Stimulated activated CD4-positive, alpha-beta T cell treated with anti-CD3 and anti-CD28 coated beads, Interleukin-2, amount 100 ng/mL, for 4 hours (primary cell): Measurements from ENCODE around the gene ABAT.
"Not testable (repeated sequence)": the region's sequence is repeated elsewhere in the genome, so short reads cannot be mapped to it uniquely, and the experiment has no call there.

Experiments
- DNase-seq: peaks from one replicate; pipeline ENCODE4 v3.0.0-alpha.2; 2020; ENCODE audit warnings: low read depth

Gene ABAT

DNA sequence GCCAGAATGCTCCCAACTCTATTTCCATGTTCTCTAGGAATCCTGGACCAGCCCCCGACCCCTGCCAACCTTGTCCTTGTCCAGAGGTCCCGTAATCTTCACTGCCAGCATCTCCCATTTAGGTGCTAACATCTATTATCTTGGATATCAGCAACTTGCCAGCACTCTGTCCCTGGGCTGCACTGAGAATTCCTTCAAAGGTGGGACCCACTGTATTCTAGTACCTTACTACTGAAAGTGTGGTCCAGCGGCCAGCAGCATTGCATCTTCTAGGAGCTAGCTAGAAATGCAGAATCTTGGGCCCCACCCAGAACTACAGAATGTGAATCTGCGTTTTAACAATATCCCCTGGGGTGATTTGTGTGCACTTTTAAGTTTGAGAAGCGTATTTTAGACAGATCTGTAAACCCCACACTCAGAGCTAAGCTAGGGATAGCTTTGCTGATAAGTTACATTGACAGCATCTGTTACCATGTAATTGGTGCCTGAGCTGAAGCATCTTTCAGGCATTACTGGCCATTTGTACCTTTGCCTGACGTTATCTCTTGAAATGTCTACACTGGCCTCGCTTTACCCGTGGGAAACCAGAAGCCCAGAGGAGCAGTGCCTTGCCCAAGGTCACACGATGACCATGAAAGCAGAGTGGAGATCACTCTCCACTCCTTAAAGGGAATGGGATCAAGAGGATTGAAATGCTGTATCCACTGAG lies 8.3 kb downstream of the ABAT start:
- no peak for DNase-seq

DNA sequence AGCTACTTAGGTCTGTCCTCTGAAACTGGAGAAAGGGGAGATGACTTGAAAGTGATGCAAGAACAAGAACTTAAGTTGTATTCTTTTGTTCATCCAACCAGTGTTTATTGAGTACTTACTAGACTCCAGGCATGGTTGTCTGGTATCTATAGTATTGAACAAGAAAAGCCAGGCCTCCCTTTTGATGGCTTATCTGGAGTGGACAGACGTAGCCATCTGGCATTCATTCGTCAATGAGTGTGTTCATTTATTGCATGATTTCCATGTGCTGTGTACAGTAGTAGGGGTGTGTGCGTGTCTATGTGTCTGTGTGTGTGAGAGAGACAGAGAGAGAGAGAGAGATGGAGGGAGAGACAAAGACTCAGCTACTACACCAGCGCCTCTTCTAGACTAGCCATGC lies 9.2 kb downstream of the ABAT start:
- no peak for DNase-seq

DNA sequence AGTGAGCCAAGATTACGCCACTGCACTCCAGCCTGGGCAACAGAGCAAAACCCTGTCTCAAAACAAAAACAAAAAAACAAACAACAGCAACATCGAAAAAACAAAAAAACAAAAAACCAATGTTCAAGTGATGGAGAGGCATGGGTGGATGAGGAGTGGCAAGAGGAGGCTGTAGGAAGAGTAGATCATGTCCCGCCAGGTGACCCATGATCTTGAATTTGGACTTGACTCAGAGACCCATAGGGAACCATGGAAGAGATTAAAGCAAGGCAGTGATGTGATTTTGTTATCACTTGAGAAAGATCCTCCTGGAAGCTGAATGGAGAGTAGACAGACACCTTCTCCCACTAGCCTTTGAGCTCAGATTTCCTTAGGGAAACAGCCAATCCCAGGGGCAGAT lies 11.2 kb downstream of the ABAT start:
- DNase-seq, result no peak

DNA sequence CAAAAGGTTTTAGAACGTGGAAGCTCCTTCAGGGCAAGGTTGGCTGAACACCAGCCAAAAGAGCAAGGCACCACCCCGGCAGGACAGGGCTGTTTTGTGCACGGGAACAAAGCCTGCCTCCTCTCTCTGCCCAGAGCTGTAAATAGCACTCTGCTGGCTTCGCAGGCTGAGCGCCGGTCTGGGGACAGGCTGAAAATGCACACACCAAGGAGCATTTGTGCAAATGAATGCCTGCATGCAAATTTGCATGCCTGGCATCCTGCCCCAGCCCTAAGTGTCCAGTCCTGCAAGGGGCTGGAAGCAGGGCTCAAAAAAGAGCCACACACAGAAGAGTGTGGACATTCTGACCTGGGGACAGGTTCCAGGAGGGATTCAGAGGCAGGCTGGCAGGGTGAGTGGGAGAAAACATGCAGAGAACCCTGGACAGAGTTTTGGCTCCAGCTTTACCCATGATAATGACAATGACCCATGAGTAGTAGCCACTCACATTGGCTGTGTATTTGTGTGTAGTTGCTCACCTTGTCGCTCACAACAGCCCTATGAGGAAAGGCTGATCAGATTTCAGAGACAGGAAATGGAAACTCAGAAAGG lies 11.7 kb downstream of the ABAT start:
- DNase-seq, result no peak

DNA sequence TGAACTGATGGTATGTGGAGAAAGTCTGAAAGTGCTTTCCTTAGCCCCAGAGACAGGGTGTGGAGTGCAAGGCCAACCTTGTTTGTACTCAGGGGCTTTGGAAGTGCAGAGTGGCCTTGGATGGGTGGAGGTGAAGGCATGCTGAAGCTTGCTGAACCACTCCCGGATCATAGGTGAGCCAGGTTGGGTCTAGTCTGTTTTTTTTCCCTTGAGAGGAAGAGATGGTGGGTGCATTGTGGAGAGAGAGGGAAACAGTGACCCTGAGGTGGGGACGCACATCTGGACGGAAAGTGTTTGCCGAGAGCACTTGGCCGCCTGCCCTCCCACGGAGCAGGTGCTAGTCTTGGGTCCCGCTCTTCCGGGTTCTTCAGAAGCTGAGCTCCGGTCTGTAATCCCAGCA lies 12.5 kb downstream of the ABAT start:
- DNase-seq, result no peak

DNA sequence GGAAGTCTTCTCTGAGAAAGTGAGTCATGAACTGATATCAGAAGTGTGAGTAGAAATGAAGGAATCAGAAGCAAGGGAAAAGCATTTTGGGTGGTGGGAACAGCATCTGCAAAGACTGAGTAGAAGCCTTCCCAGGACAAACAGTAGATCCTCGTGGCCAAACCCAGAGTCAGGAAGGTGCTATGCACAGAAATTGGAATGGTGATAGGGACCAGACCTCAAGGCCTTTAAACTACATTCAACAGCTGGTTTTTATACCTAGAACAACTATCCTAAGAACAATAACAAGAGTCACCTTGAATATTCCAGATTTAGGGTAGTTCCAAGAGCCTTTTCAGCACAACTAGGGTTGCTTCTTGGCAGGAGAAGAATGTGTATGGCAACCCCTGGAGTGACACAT lies 15.3 kb downstream of the ABAT start:
- DNase-seq, result no peak

DNA sequence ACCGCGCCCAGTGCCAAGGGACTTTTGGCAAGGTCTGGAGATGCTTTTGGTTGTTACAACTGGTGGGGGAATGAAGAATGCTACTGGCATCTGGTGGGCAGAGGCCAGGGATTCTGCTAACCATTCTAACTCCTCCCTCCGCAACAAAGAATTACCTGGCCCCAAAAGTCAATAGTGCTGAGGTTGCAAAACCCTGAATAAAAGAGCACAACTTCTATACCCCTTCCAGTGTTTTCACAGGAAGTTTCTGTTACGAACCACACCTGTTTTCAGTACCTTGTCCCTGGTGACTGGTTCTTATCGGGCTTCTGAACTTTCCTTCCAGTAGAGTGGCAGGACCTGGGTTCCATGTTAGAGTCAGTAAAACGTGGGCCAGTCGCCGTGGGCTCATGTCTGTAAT lies 17.3 kb downstream of the ABAT start:
- no peak for DNase-seq

DNA sequence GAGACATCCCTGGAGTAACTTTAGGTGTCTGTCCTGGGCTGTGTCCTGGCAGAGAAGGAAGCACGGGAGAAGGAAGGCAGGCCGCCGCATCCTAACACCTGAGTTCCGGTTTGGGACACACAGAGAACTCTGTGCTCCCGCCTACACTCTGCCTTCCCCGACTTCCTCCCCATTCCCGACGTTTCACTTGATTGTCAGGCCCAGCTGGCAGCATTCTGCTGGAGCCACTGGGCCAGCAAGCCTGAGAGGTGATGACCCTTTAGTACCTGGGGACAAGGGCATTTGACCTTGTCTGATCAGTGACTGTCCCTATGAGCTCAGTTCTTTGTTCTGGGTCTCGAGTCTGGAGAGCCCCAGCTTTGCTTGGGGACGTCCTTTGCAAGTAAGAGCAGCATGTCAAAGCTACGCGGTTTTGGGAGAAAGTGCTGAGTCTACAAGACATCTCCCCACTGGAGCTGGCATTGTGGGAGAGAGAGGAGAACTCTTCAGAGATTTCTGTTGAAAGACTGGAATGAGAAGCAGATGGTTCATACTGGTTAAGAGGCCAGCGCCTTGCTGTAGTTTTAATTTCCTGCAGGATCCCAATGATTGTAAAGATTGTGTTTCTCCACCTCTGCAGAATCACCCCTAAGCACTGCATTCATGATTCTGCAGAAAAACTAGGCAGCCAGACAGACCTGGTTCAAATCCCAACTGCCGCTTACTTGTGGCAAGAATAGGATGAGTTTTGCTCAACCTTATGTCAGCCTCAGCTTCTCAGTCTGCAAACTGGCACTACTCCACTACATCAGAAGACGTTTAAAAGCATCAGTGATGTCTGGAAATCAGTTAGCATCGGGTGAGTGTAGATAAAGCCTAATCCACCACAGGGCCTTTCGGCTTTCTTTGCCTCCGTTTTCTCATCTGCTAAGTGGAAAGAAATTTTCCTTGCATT lies 20.6 kb downstream of the ABAT start:
- no peak for DNase-seq

DNA sequence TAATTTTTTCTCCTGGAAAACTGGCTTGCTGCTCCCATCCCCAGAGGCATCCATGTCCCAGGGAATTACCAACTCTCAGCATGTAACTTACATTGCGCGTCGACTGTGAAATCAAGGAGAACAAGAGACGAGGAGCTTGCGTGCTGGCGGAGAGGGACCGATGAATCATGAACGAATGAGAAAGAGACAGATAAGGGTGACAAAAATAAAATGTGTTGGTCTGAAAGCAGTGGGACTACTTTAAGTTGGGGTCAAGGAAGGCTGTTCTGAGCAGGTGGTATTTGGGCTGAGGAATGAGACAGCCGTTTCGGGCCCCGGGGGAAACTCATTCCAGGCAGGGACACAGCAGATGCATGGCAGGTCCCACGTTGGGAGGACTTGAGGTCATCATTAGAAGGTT lies 22.5 kb downstream of the ABAT start:
- no peak for DNase-seq

DNA sequence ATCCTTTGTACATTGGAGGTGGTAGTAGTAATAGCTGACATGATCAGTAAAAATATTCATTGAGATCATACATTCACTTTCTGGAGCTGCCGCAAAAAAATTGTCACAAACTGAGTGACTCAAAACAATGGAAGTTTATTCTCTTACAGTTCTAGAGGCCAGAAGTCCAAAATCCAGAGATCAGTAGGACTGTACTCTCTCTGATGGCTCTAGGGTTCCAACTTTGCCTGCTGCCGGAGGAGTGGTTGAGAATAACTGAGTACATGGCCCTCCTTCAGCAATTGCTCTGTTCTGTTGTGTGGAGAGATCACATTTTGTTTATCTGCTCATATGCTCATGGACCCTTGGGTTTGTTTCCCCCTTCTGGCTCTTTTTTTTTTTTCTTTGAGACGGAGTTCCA lies 23.5 kb downstream of the ABAT start:
- DNase-seq, result no peak

DNA sequence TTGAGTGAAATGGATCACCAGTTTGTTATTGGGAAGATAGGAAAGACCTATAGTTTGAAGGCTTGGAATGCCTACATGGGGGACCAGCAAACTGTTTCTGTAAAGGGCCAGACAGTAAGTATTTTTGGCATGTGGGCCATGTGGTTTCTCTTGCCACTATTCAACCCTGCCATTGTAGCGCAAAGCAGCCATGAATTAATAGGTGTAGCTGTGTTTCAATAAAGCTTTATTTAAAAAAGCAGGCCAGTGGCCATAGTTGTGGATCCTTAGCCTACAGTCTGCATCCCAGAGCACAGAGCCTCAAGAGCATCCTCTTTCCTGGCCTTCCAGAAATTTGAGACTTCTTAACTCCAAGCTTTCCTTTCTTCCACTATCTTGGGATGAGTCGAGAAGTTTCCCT lies 29.3 kb downstream of the ABAT start:
- no peak for DNase-seq

DNA sequence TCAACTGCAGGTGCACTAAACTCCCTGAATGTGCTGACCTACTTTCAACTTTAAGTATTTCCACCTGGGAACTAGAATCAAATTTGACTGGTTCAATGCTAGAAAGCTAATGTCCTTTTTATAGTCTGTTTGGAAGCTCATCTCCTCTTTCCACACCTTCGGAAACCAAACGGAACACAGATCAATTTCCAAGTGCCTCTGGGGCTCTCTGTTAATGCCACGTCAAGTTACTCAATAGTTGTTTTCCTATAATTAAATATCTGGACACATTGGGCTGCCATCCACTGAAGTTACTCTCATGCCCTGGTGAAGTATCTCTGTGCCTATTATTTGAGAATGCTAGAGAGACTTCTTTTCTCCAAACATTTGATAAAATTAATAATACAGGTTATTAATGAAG lies 29.7 kb downstream of the ABAT start:
- no peak for DNase-seq

DNA sequence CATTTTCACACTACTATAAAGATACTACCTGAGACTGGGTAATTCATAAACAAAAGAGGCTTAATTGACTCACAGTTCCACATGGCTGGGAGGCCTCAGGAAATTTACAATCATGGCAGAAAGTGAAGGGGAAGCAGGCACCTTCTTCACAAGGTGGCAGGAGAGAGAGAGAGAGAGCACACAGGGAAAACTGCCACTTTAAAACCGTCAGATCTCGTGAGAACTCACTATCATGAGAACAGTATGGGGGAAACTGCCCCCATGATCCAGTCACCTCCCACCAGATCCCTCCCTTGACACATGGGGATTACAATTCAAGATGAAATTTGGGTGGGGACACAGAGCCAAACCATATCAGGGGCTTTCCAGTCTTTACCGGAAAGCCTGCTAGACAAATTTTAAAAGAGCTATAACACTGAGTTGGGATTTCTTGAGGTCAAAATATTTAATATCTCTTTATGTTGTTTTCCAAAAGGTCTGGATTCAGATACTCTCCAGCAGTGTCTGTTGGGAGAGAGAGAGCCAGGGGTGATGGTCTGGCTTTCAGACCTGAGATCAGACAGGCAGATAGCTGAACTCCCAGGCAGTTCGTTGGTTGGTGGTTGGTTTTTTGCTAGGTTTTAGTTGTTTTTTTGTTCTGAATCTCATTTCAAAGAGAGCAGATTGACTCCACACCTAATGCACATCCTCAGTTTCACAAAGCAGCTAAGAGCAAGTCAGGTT lies 30.8 kb downstream of the ABAT start:
- not testable (repeated sequence) for DNase-seq

DNA sequence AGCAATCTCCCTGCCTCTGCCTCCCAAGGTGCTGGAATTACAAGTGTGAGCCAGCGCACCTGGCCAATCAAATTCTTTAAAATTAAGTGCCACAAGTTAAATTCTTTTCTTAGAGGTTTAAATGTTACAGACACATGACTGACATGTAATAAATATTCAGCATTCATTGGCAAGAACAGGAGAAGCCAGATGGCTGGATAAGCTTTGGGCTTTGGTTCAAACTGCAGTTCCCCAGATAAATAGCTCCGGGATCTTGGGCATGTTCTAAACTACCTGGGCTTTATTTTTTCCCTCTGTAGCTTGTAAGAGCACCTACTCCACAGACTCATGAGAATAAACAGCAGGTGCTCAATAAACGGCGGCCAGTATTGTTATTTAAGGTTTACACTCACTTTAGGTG lies 34.1 kb downstream of the ABAT start:
- DNase-seq, result no peak

DNA sequence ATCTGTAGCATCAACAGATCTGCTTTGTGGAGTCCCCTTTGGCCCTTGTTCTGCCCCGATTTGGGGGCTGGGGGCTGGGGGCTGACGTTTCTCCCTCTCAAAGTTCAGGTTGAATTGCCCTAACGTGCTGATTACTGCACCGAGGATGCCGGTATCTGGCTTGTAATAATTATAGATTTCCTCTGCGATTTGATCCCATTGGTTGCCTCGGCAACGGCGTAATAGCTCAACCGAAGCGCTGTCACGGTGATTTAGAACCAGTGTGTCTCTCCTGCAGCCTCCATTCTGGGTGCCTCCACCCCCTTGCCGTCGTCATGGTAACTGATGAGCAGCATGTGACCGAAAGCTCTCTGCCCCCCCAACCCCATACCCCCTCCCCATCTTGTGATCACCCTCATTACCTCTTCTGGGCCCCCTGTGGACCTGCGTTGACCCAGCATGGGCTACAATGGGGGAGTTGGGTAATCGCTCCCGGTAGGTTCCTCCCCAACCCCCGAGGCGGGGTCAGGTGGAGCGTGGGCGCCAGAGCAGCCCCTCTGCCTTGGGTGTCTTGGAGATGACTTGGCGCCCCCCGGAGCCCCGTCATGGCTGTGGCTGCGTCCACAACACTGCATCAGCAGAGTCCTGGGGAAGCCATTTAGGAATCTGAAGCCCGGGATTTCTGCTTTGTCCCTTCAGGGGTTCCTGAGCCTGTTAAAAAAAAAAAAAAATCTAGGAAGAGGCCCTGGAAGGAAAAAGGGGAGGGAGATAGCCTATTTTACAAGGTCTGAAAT lies 38.4 kb downstream of the ABAT start:
- DNase-seq, result no peak

DNA sequence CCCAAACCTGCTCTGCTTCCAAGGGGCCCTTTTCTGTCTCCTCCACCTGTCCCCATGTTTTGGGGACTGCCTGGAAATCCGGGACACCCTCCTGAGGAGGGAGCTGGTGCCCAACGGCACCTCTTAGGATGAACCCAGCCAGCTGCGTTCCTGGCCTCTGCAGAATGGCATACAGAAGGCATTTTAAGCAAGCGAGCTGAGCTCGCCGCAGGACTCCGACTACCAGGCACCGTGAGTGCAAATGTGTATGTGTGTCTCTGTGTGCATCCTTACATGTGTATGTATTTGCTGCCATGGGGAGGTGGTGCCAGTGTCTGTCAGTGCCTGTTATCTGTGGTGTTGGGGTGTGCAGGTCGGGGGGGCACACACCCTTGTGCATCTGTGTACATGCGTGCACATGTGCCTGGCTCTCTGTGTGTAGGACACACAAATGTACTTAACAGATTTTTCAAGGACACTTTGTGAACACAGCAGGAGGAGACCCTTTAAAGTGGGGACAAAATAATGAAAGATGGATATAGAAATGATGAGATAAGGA lies 39.3 kb downstream of the ABAT start:
- no peak for DNase-seq

DNA sequence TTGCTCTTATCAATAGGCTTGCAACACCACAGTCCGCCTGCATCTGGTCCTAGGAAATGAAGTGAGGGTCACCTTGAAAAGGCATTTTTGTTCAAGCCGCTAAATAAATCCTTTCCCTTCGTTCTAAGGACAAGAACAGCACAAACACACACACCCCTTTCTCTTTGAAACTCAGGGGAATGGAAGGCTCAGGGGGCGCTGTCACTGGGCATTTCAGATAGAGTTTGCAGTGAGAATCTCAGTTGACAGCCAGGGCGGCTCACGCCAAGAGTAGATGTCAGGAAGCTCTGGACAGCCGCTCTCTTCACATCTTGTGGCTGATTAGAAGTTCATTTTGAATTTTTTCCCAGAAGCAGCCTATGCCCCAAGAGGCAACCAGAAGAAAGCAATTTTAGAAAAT lies 39.8 kb downstream of the ABAT start:
- DNase-seq, result no peak

DNA sequence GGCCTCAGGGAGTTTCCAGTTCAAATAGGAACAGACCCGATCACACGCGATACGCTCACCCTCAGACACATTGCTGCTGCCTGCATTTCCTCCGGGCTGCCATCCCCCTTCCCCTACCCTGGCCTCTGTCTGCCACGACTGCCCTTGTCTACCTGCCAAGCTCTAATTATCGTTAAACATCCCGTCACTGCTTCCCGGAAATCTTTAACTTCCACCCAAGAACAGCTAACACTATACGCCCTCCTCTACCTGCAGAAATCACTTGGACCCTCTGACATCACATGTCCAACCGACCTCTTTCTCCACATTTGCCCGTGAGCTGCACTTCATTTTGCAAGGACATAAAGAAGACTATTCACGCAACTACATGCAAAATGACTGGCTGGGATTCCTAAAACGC lies 40.4 kb downstream of the ABAT start:
- DNase-seq, result no peak

DNA sequence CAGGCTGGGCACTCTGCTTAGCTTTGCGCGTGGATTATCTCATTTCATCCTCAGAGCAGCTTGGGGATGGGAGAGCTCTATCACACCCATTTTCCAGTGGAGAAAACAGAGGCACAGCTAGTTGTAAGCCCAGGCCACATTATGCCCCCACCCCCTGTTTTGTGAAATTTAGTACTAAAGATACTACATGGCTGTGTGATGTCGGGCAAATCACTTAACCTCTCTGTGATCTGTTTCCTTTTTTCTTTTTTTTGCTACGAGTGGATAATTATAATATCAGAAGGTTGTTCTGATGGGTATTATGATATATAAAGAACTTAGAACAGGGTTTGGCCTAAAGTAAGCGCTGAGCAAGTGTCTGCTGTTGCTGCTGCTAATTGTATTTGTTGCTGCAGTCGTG lies 41.6 kb downstream of the ABAT start:
- no peak for DNase-seq

DNA sequence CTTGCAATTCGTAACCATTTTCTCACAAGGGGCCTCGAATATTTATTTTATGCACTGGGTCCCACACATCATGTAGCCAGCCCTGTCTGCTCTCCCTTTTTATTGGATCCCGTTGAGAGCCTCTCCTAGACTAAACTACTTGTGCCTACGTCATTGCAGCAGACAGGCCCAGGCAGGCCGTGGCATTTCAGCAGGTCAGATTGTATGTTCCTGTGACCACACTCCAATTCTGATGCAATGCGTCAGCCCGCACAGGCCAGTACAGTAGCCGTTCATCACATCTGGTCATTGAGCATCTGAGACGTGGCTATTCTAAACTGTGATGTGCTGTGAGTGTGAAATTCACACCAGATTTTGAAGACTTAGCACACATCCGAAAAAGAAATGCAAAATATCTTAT lies 42.2 kb downstream of the ABAT start:
- no peak for DNase-seq

DNA sequence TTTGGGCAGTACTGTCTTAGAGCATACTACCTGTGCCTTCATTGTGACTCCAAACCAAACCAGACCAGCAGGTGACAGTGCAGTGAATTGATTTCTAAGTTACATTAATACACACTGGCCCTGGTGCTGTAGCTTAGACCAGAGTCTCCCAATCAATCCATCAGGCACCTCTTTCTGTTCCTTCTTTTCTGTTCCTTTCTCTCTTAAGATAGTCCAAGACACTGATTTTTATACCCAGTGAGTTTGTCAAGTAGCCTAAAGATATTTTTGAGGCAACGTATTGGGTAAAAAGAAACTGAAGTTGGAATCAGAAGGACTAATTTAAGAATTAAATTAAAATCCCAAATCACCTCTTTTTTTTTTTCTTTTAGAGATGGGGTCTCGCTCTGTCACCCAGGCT lies 43.1 kb downstream of the ABAT start:
- no peak for DNase-seq
